Retina (tissue), 1 donor: ENCODE results near the gene DGCR2.
A peak's percentile ranks its signal among the peaks of the same experiment; 100 is the strongest.
"Not testable (repeated sequence)": the region's sequence is repeated elsewhere in the genome, so short reads cannot be mapped to it uniquely, and the experiment has no call there.

Experiments used
- DNase-seq: peaks from one replicate; pipeline ENCODE4 v3.0.0-alpha.2; 2016

DGCR2 gene

DNA sequence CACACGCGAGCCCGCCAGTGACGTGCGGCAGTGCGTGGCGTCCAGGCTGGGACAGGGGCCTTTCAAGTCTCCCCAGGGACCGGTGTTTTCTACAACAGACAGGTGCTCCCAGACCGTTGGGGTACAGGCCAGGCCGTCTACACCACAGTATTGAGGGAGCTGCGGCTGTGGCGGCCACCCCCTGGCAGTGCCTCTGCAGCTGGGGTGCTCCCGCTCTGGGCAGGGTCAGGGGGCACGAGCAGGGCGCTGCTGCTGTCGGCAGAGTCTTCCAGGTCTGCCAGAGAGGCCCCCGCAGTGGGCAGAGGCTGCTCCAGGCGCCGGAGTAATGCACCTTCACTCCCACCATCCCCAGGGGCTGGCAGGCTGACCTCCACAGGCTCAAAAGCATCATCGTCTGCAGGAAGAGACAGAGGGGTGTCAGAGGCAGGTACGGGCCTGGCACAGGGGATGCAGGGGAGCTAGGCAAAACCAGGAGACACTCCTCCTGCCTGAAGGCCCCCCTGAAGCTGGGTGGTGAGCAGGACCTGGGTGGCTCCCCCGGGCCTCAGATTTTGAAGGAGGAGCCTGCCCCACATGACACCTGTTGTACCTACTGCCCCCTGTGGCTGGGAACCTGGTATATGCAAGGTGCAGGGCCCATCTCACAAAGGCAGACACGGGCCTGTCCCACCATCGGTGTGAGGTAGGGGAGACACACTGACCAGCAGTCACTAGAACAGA is 83.3 kb downstream of the DGCR2 start:
- DNase-seq, result no peak

DNA sequence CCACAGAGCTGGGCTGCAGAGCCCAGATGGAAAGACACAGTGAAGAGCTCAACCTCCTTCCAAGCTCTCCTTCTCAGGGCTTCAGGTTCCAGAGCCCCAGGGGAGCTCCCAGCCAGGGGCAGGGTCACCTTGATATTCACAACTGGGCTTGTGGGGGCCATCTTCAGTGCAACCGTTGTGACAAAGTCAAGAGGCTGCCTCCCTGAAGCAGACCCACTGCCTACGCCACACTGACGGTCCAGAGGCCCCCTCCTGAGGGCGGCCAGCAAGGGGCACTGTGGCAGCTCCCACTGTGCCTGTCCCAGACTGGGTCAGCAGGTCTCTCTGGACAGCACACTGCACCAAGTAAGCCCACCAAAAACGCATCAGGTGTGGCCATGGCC is 84.1 kb downstream of the DGCR2 start:
- DNase-seq, result no peak

DNA sequence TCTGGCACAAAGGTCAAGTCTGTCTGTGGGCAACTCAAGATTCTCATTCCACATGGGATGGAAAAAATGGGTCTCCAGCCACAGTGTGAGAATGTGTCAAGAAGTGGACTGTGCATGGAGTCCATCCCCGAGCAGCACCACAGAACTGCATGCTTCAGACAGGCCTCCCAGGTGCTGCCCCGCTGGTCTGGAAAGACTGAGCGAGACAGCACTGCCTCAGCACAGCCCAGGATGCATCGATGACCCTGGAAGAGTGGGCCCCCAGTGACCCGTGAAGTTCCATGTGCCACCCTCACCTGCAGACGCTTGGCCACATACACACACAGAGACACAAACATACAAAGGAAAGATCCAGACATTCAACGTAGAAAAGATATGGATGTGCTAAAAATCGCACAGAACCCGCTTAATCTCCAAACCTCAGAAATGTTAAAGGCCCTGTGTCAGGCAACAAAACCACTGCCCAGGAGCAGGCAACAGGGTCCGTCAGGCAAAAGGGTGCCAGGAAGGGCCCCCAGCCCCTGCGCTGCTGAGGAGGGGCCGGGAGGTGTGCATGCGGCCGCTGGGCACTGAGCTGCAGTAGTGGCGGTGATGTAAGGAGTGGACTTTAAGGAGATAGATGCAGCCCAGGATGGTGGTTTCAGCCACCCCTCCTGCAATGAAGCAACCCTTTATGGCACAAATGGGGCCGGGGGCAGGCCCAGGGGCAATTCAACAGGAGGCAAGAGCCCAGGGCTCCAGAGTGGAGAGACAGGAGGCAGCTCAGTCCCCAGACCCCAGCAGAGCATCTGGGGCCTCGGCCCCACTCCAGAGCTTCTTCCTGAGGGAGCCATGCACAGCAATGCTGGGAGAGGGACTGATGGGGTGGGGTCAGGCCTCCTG is 84.7 kb downstream of the DGCR2 start:
- no peak for DNase-seq

DNA sequence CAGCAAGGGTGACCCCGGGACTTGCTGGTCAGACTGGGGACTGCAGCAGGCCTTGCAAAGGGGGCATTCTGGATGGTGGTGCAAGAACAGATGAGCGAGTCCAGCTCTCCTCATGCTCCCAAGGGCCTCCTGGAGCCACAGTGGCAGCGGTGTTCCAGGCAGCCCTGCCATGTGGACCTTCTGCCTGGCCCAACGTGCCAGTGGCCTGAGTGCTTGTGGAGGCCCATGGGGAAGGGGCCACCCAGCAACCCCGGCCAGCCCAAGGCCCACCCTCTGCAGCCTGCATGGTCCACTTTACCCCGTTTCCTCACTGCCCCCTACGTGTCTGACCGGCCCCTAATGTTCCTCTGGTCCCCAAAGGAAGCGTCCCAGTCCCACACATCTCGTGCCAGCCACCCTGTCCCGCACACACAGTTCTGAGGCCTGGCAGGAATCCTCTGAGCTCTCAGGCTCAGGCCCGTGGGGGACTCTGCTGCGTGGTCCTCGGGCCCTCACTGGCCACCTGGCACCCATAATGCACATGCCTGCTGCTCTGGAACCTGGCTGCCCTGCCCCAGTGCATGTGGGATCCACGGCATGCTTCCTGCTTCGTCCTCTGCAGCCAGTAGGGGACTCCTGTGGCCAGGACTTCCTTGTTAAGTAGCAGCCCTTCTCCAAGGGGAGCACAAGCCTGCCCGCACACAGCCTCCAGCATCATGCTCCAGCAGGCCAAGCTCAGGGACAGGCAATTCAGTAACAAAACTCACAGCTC is 85.5 kb downstream of the DGCR2 start:
- no peak for DNase-seq

DNA sequence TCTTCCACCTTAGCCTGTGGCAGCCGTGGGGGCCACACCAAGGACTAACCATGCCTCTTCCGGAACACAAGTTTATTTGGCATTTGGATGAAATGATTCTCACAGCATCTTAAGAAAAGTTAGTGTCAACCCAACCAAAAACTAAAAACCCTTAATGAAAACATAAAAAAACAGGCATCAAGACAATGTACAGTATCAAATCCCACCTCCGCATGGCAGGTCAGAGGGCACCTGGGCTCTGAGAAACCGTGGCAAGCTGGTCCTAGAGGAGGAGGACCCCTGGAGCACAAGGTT is 86.0 kb downstream of the DGCR2 start:
- DNase-seq, result no peak

DNA sequence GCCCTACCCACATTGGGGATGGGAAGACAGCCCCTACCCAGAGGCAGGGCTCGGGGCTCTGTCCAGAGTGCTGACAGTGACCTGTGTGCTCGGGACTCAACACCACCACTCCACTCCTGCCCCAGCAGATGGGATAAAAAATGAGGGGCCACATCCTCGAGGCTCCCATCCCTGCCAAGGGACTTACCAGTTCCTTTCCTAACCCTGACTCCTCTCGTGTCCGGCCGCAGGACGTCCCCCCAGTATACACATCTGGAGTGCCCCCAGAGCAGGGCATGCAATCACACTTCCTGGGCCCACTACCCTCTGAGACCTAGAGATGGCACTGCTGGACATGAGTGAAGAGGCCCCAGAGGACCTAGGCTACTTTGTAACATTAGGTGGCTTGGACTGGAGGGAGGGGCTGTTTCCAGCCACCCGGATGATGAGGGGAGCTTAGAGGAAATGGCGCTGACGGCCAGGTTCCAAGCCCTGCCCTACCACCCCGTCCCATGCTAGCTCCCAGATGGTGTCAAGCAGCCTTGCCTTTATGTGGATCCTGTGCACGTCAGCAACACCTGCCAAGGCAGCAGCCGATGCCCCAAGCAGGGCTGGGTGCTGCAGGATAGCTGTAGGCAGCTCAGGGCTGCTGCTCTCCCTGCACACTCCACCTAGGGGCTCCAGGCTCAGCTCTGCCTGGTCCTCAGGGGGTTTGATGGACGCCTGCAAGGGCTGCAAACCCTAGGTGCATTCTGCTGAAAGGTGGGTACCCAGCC is 86.6 kb downstream of the DGCR2 start:
- DNase-seq, result peak; percentile 23

DNA sequence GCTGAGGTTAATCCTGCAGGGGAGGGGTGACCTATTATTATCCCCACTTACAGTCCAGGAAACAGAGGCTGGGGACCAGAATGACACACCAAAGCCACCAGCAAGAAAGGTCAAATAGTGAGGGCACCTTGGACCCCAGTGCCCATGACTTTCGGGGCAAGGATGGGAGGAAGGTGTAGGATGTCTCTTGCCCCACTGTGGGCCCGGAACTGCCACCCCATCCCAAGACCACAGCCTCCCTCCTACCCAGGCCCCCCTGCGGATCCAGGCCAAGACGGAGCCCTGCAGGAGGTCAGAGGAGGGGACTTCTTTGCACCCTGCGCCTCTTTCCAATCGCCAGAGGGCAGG is 87.1 kb downstream of the DGCR2 start:
- DNase-seq, result not testable (repeated sequence)

DNA sequence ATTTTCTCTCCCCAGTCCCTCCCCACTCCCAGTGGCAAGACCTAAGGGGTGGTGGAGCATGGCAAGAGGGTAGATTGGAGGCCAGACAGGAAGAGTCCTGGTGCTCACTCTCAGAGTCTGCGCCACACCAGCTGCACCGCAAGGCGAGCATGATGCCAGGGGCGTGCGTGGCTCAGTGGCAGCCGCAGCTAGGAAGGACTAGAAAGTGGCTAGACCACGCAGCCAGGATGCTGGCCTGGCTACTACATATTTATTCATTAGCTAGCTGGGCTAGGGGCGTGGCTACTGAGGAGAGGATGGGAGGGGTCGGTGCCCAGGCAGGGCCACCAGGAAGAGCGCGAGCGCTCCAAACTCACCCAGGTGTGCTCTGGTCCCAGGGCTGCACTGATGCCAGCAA is 87.5 kb downstream of the DGCR2 start:
- not testable (repeated sequence) for DNase-seq

DNA sequence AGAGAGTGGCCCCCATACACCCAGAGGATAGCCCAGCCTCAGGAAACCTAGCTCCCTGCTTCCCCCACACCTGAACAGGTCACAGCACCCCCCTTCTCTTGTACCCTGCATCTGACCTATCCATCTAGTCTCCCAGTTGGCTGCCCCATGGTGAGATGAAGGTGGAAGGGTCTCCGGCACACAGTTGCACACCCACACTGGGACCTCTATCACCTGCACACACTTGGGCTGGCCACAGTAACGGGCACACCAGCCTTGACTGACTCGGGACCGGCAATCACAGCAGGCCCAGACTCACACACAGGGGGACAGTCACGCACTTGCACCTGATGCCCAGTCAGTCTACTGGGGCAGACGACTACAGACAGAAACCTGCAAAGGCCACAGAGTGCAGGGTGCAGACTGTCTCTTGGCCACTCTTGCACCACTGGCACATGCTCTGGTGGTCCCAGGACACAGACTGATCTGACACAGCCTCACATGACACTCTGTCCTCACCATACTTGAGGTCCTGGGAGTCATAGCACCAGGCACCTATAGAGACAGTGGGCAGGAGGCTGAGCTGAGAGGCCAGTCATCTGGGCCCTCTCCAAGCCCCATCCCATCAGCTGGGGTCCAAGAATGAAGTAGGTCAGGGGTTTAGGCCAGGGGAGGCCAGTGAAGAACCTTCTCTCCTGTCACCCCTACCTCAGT is 88.0 kb downstream of the DGCR2 start:
- DNase-seq, result not testable (repeated sequence)

DNA sequence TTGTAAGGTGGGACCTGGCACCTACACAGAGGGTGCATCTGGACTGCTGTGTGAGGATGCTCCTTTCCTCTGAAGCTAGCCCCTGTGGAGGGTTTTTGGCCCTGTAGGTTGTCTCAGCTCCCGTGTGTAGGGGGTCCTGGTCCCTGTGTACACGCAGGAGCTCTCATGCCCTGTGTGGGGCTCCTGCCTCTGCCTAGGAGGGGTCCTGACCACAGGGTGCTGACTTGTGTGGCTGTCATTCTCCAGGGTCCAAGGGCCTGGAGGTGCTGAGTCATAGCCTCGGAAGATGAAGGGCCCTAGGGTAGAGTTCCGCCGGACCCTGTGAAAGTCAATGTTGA is 88.7 kb downstream of the DGCR2 start:
- not testable (repeated sequence) for DNase-seq

DNA sequence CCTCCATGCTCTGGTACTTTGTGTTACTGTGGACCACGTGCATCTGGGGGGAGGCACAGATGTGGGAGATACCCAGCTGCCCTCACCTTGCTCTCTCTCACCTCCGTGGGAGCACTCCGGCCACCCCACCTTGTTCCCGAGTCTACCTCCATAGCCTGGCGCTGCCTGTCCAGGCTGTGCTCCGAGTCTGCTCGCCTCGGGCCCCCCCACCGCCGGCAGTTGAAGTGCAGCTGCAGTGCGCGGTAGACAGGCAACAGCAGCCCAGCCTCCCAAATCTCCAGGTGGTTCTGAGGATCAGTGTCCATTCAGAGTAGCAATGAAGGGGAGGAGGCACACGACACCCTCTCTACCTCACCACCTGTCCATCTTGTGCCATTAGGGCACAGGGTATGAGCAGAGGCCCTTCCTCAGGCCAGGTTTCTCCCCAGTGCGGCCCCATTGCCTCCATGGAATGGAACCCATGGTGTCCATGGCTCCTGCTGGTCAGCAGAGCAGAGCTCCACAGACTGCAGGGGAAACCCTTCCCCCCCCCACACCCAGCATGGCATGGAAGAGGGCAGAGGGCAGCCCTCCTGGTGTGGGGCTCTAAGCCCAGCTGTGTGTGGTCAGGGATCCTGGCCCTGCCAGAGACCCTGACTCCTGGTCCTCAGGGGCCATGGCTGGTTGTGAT is 89.2 kb downstream of the DGCR2 start:
- not testable (repeated sequence) for DNase-seq

DNA sequence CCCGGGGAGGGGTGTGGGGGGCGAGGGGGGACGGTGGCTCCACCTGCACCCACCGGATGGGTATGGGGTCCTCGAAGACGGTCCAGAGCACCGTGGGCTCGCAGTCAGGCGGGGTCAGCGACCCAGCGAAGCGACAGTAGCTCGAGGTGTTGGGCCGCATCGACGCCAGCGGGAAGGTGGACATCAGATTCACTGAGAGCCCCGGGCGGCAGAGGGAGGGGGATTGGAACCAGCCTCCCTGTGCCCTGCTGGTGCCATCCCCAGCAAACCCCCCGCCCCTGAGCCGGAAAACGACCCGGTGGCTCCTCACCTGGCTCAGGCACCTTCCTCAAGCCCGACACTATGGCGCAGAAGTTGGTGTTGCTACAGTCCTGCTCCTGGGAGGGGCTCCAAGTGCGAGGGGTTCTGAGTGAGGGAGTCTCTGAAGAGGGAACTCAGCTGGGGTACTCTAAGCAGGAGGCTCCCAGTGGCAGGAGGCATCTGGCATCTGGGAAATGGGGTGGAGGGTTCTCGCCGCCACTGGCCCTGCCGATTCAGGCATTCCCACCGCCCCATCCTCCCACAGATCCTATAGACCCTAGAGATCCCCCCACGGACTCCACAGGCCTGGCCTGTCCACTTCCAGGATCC is 89.9 kb downstream of the DGCR2 start:
- not testable (repeated sequence) for DNase-seq

DNA sequence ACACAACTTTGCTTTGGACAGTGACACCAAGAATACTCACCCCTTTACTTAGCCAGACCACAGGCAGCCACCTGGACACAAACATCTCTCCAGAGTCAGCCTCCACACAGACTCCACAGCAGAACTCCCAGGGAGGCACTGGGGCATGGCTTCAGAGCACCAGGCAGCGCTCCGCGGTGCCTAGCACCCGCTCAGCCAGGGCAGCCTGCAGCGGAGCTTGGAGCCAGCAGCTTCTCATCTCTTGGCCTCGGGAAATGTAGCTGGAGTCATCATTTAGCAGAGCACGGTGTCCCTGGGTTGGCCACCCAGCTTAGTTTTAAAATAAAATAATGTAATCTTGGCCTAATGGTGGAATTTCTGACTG is 91.3 kb downstream of the DGCR2 start:
- not testable (repeated sequence) for DNase-seq

DNA sequence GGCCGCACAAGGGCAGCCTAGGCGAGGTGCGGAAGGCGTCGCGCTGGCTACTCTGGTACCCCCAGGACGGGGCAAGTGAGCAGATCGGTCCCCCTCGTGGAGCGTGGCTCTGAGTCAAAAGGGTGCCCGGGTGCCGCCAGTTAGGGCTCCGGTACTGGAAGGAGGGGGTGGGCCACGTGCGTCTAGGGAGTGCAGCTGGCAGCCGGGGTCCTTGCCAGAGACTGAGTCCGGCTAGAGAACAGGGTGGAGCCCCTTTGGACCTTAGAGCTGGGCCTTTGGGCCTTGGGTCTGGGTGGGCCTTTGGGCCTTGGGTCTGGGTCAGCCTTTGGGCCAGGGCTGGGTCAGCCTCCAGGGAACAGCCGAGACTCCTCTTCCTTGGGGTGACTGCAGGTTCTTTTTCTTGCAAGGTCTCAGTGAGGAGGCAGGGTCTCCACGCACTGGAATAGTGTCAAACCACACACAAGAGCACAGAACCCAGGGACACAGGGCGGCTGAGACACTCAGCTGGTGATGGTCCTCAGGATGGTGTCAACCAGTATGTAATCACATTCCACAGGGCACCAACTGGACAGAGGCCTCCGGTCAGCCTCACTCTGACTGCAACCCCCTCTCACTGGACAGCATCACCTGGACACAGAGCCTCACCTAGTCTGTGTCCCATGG is 91.9 kb downstream of the DGCR2 start:
- peak; percentile 32 for DNase-seq

DNA sequence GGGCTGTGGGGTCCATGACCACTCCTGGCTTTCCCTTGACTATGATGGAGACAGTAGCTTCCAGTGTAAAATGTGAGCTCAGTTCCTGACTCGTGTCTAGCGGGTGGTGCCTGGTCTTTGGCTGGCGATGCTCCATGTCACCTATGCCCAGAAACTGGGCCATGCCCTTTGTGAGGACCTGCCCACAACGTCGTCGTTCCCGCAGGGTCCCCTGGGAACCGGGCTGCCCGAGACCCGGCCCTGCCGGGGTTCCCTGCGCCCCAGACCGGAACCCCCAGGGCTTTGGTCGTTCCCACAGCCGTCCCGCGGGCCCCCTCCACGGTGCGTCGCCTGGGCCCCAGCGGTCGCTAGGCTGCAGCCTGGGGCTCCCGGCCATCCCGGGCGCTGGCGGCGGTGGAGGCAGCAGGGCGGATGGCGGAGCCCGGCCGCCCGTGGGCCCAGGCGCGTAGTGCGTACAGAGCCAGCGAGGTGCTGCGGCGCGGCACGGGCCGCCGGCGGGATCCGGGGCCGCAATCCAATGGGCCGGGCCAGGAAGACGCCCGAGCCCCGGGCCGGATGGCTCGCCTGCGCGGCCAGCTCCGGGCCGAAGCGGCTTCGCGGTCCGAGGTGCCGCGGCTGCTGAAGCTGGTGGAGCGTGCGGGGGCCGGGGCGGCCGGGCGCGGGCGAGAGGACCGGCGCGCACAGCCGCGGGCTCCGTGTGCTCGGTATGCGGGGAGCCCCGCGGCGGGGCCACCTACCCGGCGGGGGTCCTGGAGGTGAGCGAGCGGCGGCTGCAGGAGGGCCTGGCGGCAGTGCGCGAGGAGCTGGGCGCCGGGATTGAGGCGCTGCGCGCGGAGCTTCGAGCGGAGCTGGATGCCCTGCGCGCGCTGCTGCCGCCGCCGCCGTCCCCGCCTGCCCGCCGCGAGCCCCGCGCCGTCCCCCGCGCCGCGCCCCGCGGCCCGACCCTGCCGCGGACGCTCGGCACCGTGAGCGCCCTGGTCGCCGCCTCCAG is 92.8 kb downstream of the DGCR2 start:
- DNase-seq, result peak; percentile 38

DNA sequence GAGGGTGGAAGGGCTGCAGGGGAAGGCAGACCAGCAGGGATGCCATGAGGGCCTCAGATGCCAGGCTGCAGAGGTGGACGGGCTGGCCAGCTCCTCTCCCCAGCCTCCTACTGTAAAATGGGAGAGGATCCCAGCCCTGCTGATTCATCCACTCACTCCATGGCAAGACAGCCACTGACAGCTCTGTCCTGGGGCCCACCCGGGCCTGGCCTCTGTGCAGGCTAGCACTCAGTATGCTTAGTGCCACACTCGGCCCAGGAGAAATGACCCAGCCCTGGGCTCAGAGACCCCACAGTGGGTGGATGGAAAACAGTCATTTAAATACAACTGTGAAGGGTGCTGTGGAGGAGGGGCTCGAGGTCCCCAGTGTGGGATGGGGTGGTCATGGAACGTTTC is 94.2 kb downstream of the DGCR2 start:
- not testable (repeated sequence) for DNase-seq

DNA sequence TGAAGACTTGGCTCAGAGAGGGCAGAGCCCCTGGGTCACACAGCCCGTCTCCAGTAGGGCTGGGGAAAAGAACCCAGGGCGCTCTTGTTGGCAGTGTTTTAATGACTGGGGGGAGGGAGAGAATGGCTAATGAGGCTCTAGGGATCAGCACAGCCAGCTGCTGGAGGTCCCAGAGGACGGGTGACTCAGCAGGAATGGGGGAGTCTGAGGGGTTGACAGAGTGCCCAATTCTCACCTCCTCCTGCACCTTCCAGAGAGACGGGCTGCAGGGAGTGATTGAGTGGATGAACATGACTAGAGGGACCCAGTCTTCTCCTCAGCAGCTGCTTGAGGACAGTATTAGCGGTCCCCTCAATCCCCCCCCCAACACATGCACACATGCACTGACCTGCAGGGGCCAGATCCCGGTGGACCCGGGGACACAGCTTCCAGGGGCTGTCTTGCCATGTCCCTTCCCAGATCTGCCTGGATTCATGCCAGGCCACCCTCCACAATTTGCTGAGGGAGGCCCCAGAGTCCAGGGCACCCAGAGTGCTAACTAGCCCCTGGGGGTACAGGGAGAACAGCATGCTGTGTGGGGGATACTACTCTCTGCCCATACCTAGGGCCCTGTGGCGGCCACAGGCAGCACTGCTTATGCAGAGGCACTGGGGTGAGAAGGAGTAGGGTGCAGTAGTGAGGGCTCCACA is 94.7 kb downstream of the DGCR2 start:
- not testable (repeated sequence) for DNase-seq

DNA sequence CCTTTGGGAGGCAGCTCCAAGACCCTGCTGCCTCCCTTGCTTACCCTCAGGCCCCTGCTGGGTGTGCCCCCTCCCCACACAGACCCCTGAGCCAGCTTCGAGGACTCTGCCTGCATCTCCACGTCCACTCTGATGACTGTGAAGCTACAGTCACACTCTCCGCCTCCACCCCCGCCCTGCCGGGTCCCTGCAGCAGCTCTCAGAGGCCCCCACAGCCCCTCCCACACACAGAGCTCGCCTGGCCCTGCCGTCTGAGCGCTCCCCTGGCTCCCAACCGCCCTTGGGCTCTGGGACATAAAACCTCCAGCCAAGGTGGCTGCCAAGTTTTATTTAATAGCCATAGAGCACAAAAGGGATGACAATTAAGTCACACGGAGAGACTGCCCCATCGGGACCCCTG is 96.1 kb downstream of the DGCR2 start:
- not testable (repeated sequence) for DNase-seq

DNA sequence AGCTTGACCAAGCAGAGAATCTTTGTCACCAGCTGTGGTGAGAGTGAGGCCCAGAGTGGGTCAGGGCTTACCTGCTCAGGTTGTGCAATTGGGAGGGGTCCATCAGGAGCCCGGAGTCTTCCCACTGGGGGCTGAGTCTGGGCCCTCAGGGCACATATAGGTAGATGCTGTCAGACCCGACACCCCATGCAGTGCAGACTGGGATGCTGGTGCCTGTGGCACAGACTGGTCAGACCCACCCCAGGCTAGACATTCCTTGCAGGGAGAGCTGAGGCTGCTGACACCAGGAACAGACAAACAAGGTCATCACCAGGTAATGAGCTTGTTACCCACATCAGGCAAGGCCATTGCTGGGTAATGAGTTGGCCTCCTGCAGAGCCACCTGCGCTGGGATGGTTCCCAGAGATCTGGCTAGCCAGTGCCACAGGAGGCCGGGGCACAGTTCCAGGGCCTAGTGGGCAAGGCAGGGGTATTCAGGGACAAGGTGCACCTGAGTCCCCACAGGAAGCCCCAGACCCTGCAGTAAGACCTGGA is 97.2 kb downstream of the DGCR2 start:
- not testable (repeated sequence) for DNase-seq
